Measurements from ENCODE around the gene AHCYL1. TPM values are rescaled to one million over a fixed set of nuclear protein-coding genes. Genes with fewer than 3 reads are reported as not detected.

The AHCYL1 gene
- total RNA-seq, 1 donor from 2014 or later, result 123 TPM

- DNase-seq (ENCODE audit: low spot score), result no peak
Observed at GRCh38 chr1:110059133-110059863, 74.7 kb downstream of the AHCYL1 start.

GRCh38 chr1:110060034-110060661 is 75.6 kb downstream of the AHCYL1 start:
- no peak for DNase-seq (ENCODE audit: low spot score)

DNA sequence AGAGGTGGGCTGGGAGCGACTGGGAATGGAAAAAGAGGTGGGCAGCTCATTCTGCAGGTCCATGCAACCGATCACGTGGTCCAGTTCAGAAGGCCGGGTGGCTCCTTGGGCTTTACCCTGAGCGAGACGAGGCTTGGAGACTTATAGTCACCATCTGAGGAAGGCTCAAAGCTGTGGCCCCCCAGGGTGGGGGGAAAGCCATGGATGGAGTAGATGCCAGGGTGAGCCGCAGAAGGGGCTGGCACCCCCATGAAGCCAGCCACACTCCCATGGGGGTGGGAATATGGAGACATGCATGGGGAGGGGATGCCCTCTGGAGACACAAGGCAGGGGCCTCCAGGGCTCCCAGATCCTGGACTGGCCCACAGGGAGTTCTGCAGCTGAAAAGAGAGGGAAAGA is 76.1 kb downstream of the AHCYL1 start:
- DNase-seq (ENCODE audit: low spot score), result no peak

DNA sequence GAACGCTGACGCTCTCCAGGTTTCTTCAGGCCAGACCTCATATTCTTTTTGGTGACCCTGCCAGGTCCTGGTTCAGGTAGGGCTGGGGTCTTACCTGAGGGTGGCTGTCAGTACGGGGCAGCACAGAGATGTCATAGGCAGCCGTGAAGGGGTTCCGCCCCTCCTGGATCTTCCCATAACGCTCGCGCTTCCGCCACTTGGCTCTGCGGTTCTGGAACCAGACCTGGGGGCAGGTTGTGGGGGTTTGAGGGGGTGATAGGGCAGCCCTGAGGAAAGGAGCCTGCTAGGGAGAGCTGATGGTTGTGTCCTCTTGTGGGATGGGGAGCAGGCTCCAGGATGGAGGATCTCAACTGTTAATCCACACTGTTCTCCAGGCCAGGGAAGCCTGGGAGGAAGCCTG is 76.8 kb downstream of the AHCYL1 start:
- no peak for DNase-seq (ENCODE audit: low spot score)

DNA sequence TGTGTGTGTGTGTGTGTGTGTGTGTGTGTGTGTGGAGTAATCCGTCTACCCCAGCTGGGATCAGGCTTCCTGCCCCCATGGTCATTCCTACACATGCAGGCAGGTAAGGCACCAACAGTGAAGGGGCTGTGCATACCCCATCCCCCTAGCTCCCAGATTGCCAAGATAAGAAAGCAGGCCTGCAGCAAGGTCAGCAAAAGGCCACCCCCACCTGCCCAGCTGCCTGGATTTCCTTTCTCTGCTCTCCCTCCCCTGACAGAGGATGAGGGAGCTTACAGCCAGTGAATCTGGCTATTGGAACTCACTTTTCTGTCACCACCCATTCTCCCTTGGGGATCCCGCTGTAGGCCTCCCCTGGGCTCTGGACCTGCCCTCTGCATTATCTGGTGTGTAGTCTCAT is 78.0 kb downstream of the AHCYL1 start:
- DNase-seq (ENCODE audit: low spot score), result no peak

- DNase-seq (ENCODE audit: low spot score), result no peak
Observed at GRCh38 chr1:110063781-110064180, 79.2 kb downstream of the AHCYL1 start.

GRCh38 chr1:110064576-110065337 is 80.2 kb downstream of the AHCYL1 start:
- DNase-seq (ENCODE audit: low spot score), result no peak

GRCh38 chr1:110065841-110066240 is 81.3 kb downstream of the AHCYL1 start:
- DNase-seq (ENCODE audit: low spot score), result no peak

DNA sequence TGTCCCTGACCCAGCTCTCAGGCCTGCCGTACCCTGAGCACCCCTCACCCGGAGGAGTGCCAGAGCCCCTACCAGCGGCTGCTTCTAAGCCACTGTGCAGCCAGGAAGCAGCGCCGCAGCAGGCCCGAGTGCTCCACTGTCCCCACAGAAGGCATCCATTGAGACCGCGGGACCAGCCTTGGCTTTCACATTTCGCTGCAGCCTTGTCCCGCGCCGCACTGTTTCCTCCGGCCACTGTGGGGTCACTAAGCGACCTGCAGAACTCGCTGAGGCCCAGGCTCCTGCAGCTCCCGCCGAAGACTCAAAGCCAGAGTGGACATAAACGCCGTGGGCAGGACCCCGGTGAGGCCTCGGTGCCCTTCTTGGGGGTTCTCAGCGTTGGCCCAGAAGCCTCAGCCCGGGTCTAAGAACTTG is 82.9 kb downstream of the AHCYL1 start:
- DNase-seq (ENCODE audit: low spot score), result no peak

GRCh38 chr1:110067893-110068645 is 83.5 kb downstream of the AHCYL1 start:
- no peak for DNase-seq (ENCODE audit: low spot score)

DNA sequence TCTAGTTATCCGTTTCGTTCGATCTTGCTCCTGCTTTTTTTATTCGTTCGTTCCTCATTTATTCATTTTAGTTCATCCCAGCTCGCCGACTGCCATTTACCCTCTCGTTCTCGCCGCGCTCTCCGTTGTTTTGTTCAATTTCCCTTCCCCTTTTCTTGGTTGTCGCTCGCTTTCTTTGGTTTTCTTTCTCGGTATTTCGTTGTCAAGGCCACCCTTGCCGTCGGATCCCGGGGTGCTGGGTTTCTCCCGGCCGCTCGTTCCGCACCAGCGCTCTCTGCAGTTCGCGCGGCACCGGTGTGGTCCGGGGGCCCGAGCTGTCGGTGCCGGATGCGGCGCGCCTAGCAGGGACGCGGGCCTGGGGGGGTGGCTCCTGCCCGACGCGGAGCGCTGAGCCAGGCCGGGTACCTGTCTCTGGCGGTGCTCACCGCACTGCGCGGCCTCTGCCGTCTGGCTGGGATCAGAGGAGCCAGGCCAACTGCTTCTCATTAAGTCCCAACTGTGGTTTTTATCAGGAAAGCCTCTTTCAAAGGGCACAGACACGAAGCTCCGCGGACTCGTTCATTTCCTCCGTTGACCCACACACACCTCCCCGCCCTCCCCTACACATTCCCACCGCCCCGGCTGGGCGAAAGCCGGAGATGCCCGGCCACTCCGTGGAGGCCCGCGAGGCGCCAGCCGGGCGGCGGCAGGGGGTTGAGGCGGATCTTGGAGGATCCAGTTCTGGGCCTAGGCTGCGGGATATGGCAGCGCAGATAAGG is 84.3 kb downstream of the AHCYL1 start:
- DNase-seq (ENCODE audit: low spot score), result no peak

GRCh38 chr1:110069404-110070281 is 85.1 kb downstream of the AHCYL1 start:
- no peak for DNase-seq (ENCODE audit: low spot score)

GRCh38 chr1:110070282-110070669 is 85.7 kb downstream of the AHCYL1 start:
- DNase-seq (ENCODE audit: low spot score), result no peak

DNA sequence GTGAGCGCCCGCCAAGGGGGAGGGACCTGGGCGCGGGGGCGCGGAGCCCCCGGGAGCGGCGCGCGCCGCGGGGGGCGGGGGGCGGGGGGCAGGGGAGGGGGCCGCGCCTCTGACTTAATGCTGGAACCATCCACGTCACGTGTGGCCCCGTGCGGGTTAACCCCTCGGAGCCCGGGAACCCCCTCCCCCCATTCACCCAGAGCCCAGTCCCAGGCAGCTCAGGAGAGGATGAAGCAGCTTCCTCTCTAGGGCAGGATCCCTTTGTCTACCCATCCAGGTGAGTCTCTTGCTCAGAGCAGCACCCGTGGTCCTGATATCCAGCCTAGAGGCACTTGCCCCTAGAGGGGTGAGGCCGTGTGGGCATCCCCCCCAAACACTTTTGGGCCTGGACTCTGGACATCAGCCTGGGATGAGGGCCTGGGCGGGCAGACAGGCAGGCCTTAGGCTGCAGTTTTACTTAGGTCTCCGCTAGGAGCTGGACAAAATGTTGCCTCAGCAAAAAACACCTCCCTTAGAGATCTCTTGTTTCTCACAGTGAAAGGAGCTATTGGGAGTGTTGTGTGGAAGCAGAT is 86.2 kb downstream of the AHCYL1 start, which contains the start of gene ALX3:
ALX3 (minus strand) TSS at position 2 of the 572 bp plus-strand sequence. CDS start 60 bp downstream, outside the sequence.
- DNase-seq (ENCODE audit: low spot score), result no peak

Other genes with a start within 250 kb of the AHCYL1 start
- 16.0 TPM for gene GSTM3, start 243.7 kb upstream of the AHCYL1 start, total RNA-seq
- gene EPS8L3, start 220.8 kb upstream of the AHCYL1 start, total RNA-seq, result 0.58 TPM
- gene CSF1, start 73.9 kb upstream of the AHCYL1 start, total RNA-seq, result 228 TPM
- 28.3 TPM for gene STRIP1, start 49.9 kb downstream of the AHCYL1 start, total RNA-seq
- gene ALX3, start 85.9 kb downstream of the AHCYL1 start, total RNA-seq, result not detected
- not detected for gene UBL4B, start 127.7 kb downstream of the AHCYL1 start, total RNA-seq
- not detected for gene SLC6A17, start 165.7 kb downstream of the AHCYL1 start, total RNA-seq
- 12.8 TPM for gene KCNC4, start 225.5 kb downstream of the AHCYL1 start, total RNA-seq